H1 (cell line): ENCODE measurements around the gene METTL25B. TPM values are rescaled to one million over a fixed set of nuclear protein-coding genes. Genes with fewer than 3 reads are reported as not detected.

Experiments used
- CTCF ChIA-PET: fragments of 300-600 bp; sonication (Branson Sonifier 250); formaldehyde crosslinking; loops from one replicate; lab custom pipeline; 2021; ENCODE audit not compliant: partially characterized antibody; lab: Charles Lee
- POLR2A ChIA-PET: fragments of 300-600 bp; sonication (Branson Sonifier 250); formaldehyde crosslinking; loops from one replicate; lab custom pipeline; 2021; ENCODE audit warnings: inconsistent platforms; ENCODE audit not compliant: partially characterized antibody; lab: Charles Lee
- DNase-seq, 2 experiments: peaks; one replicate each; pipeline versions ENCODE4 v3.0.0 to v3.0.0-alpha.2; 2010 to 2022; ENCODE audit warnings: low spot score in 2 of 2, low read depth in 1 of 2, mixed read lengths in 1 of 2
- FAIRE-seq: peaks from 2 replicates; lab custom pipeline; 2011; peaks lifted over from hg19 to GRCh38; lab: Jason Lieb, UNC
- H2AFZ ChIP-seq: 2 replicates; pipeline ENCODE4 v1.8.1; 2012; ENCODE audit warnings: low read length, inconsistent platforms
- H2AK5ac ChIP-seq: 2 replicates; pipeline ENCODE4 v1.6.1; 2013; ENCODE audit warnings: low read depth, low read length
- H2BK120ac ChIP-seq: replicated peaks from 2 replicates; pipeline ENCODE3; 2013; ENCODE audit warnings: low read depth, low read length, inconsistent platforms
- H2BK12ac ChIP-seq: 2 replicates; pipeline ENCODE4 v1.6.1; 2013; ENCODE audit warnings: low read depth, low read length
- H2BK15ac ChIP-seq: 2 replicates; pipeline ENCODE4 v1.6.1; 2013; ENCODE audit warnings: low read length
- H2BK20ac ChIP-seq: 2 replicates; pipeline ENCODE4 v1.6.1; 2013; ENCODE audit warnings: low read length
- H2BK5ac ChIP-seq: 2 replicates; pipeline ENCODE4 v1.6.1; 2013; ENCODE audit warnings: low read depth, low read length
- H3K14ac ChIP-seq: 2 replicates; pipeline ENCODE4 v1.6.1; 2013; ENCODE audit warnings: inconsistent platforms; ENCODE audit not compliant: insufficient read length
- H3K18ac ChIP-seq: 2 replicates; pipeline ENCODE4 v1.6.1; 2013; ENCODE audit warnings: low read length; ENCODE audit errors: extremely low read depth
- H3K23ac ChIP-seq: 2 replicates; pipeline ENCODE4 v1.6.1; 2013; ENCODE audit warnings: inconsistent platforms; ENCODE audit not compliant: insufficient read length
- H3K23me2 ChIP-seq: 2 replicates; pipeline ENCODE4 v1.6.1; 2013; ENCODE audit warnings: low read depth, low read length
- H3K27ac ChIP-seq: 2 replicates; pipeline ENCODE4 v1.6.1; 2011; ENCODE audit warnings: low read depth, low read length, inconsistent platforms
- H3K27me3 ChIP-seq, 4 experiments: replicated peaks in 1 of 4; 1 replicate in 1 of 4; 2 replicates in 3 of 4; pipeline versions ENCODE4 v1.6.1 to v1.8.1; 2011 to 2013; ENCODE audit warnings: low read length in 3 of 4, mild to moderate bottlenecking in 3 of 4, inconsistent platforms in 2 of 4, mixed read lengths in 2 of 4, moderate library complexity in 1 of 4; ENCODE audit not compliant: control insufficient read depth in 3 of 4, insufficient read depth in 3 of 4; ENCODE audit errors: extremely low read depth in 1 of 4
- H3K36me3 ChIP-seq, 4 experiments: 2 replicates each; pipeline versions ENCODE4 v1.6.1 to v1.8.1; 2011 to 2013; ENCODE audit warnings: mild to moderate bottlenecking in 4 of 4, low read length in 3 of 4, moderate library complexity in 2 of 4, control low read depth in 1 of 4, inconsistent platforms in 1 of 4; ENCODE audit not compliant: insufficient read depth in 4 of 4, control insufficient read depth in 2 of 4
- H3K4ac ChIP-seq: replicated peaks from 2 replicates; pipeline ENCODE3; 2013; ENCODE audit warnings: low read length, low read depth, mixed read lengths, inconsistent platforms; ENCODE audit not compliant: insufficient read length
- H3K4me1 ChIP-seq, 4 experiments: replicated peaks in 1 of 4; 1 replicate in 1 of 4; 2 replicates in 3 of 4; pipeline versions ENCODE4 v1.6.1 to v1.8.1; 2011 to 2013; ENCODE audit warnings: low read length in 3 of 4, inconsistent platforms in 2 of 4, mixed read lengths in 1 of 4; ENCODE audit not compliant: insufficient read depth in 4 of 4, control insufficient read depth in 3 of 4
- H3K4me2 ChIP-seq, 2 experiments: 2 replicates each; pipeline versions ENCODE4 v1.6.1 to v1.8.1; 2011 to 2013; ENCODE audit warnings: low read depth in 2 of 2, low read length in 2 of 2, control low read depth in 1 of 2, inconsistent platforms in 1 of 2, mild to moderate bottlenecking in 1 of 2; ENCODE audit not compliant: insufficient read depth in 1 of 2
- H3K4me3 ChIP-seq, 4 experiments: fragments of 200-600, 300-600 bp in 1 of 4; sonication (generic), shearing (Covaris generic), sonication (Bioruptor Twin) in 1 of 4; 2 replicates each; pipeline versions ENCODE4 v1.5.1 to v1.8.1; 2011 to 2016; ENCODE audit warnings: low read length in 4 of 4, low read depth in 3 of 4, control low read depth in 2 of 4, inconsistent platforms in 2 of 4, mild to moderate bottlenecking in 2 of 4, mixed read lengths in 1 of 4, moderate library complexity in 1 of 4; ENCODE audit not compliant: insufficient read depth in 2 of 4; ENCODE audit errors: extremely low read depth in 1 of 4
- H3K56ac ChIP-seq: replicated peaks from 2 replicates; pipeline ENCODE3; 2013; ENCODE audit warnings: low read depth, mild to moderate bottlenecking, mixed read lengths, low read length, inconsistent platforms; ENCODE audit not compliant: insufficient read length
- H3K79me1 ChIP-seq: 2 replicates; pipeline ENCODE4 v1.6.1; 2013; ENCODE audit warnings: low read depth, low read length, control low read depth
- H3K79me2 ChIP-seq, 2 experiments: 2 replicates each; pipeline versions ENCODE4 v1.6.1 to v1.8.1; 2012 to 2013; ENCODE audit warnings: low read length in 2 of 2, mild to moderate bottlenecking in 2 of 2, inconsistent platforms in 1 of 2; ENCODE audit not compliant: insufficient read depth in 2 of 2, control insufficient read depth in 1 of 2
- H3K9ac ChIP-seq, 4 experiments: replicated peaks in 1 of 4; 1 replicate in 1 of 4; 2 replicates in 3 of 4; pipeline versions ENCODE4 v1.6.1 to v1.8.1; 2011 to 2013; ENCODE audit warnings: low read depth in 3 of 4, low read length in 3 of 4, control low read depth in 2 of 4, mild to moderate bottlenecking in 2 of 4, moderate library complexity in 2 of 4, inconsistent platforms in 1 of 4; ENCODE audit errors: extremely low read depth in 1 of 4
- H3K9me3 ChIP-seq, 2 experiments: 2 replicates each; pipeline versions ENCODE4 v1.6.1 to v1.8.1; 2012 to 2013; ENCODE audit warnings: mild to moderate bottlenecking in 2 of 2, moderate library complexity in 2 of 2, control low read depth in 1 of 2, inconsistent platforms in 1 of 2, low read depth in 1 of 2, low read length in 1 of 2, mixed read lengths in 1 of 2; ENCODE audit not compliant: insufficient read depth in 2 of 2
- H4K20me1 ChIP-seq, 2 experiments: replicated peaks in 1 of 2; 2 replicates each; pipeline versions ENCODE3 to v1.8.1; 2011 to 2013; ENCODE audit warnings: inconsistent platforms in 2 of 2, low read length in 2 of 2, mild to moderate bottlenecking in 1 of 2; ENCODE audit not compliant: insufficient read depth in 2 of 2, control insufficient read depth in 1 of 2
- H4K5ac ChIP-seq: 2 replicates; pipeline ENCODE4 v1.6.1; 2013; ENCODE audit warnings: low read length, low read depth, mixed read lengths, inconsistent platforms; ENCODE audit not compliant: insufficient read length
- H4K8ac ChIP-seq: 2 replicates; pipeline ENCODE4 v1.8.0; 2013; ENCODE audit warnings: mild to moderate bottlenecking, moderate library complexity, low read length, inconsistent platforms; ENCODE audit not compliant: insufficient read depth; ENCODE audit errors: extremely low read depth
- H4K91ac ChIP-seq: replicated peaks from 2 replicates; pipeline ENCODE3; 2013; ENCODE audit warnings: low read length, mixed read lengths, inconsistent platforms; ENCODE audit not compliant: insufficient read length
- SP1 ChIP-seq: IDR thresholded peaks from 2 replicates; pipeline ENCODE4 v1.6.1; 2011; ENCODE audit warnings: low read depth, low read length
- SUZ12 ChIP-seq: fragments of 200-600 bp; sonication (generic); IDR thresholded peaks from 2 replicates; pipeline ENCODE4 v1.6.1; 2012; ENCODE audit warnings: mild to moderate bottlenecking, inconsistent platforms, low read length, moderate library complexity, mixed read lengths
- WGBS, 2 experiments: shearing (Covaris generic) in 1 of 2; methylation state at CpG; one replicate each; pipeline versions ENCODE4 v1.1.6 to v1.1.7; 2013 to 2015; ENCODE audit warnings: low lambda C conversion rate in 2 of 2, mixed read lengths in 2 of 2, inconsistent platforms in 1 of 2, low coverage in 1 of 2, missing lambda C conversion rate in 1 of 2; ENCODE audit not compliant: insufficient replicate concordance in 2 of 2, insufficient coverage in 1 of 2, insufficient read length in 1 of 2; ENCODE audit errors: extremely low coverage in 1 of 2, missing lambda C conversion rate in 1 of 2; 5-methylcytosine and 5-hydroxymethylcytosine counted together
- polyA plus RNA-seq, 7 experiments: library from polyadenylated mRNA; depleted of rRNA in 3 of 7; stranded (reverse) in 5 of 7; unstranded in 2 of 7; fragments of >200 nt in 5 of 7; fragments of 200-250 nt in 2 of 7; gene quantifications; 1 replicate in 5 of 7; 2 replicates in 1 of 7; 4 replicates in 1 of 7; pipeline versions ENCODE4 v1.2.1 to v1.2.3, GENCODE V29; 2011 to 2013; ENCODE audit warnings: missing spikeins in 2 of 7, mixed read lengths in 2 of 7
- total RNA-seq: library from RNA; stranded (reverse); fragmentation: NEBNext Ultra II Directional; extraction: Animal tissue kit (Norgen Biotek cat#: 25700); gene quantifications from 2 replicates; pipeline ENCODE4 v1.2.1, GENCODE V29; 2021

The METTL25B gene
- total and polyA plus RNA-seq, 2 of the 8 experiments (the other 6 are each of a cell fraction or from before 2014, with no cell fraction given) = 28.4 to 30.1 TPM

GRCh38 chr1:156742801-156743200 lies 14.5 kb downstream of the METTL25B start:
- Histone ChIP-seq H3K36me3 (peaks cover 13 to 33% (median 14%) of the 10 kb centered on the region in 4 experiments; a peak in 6 of 8 replicates), H4K5ac (no peak overlapping the region)

More at GRCh38 chr1:156742801-156743200, 14.5 kb downstream of the METTL25B start:
- peaks cover 8 to 32% of the 10 kb centered on the region in 2 experiments for H3K79me2 ChIP-seq
- no peak overlapping the region for H4K8ac ChIP-seq
- H3K9me3 ChIP-seq = no peaks in the 10 kb centered on the region
- H3K4me1 ChIP-seq = peaks cover 11 to 24% (median 16%) of the 10 kb centered on the region in 4 experiments
- no peak overlapping the region for H2AK5ac ChIP-seq
- no peak overlapping the region for H3K14ac ChIP-seq
- no peak overlapping the region for H2BK15ac ChIP-seq
- H2BK120ac ChIP-seq = no peak overlapping the region
- no peak for FAIRE-seq
- TF ChIP-seq SP1 (0 out of 2 replicates have a peak, but pooled peaks have one; percentile 6), SUZ12 (no peak)
- H2BK20ac ChIP-seq = no peak overlapping the region
- H3K4me3 ChIP-seq = no peak overlapping the region
- H3K4ac ChIP-seq = no peak overlapping the region
- DNase-seq = no peak
- no peak overlapping the region for H3K56ac ChIP-seq
- H2BK12ac ChIP-seq = no peak overlapping the region
- WGBS, 2 experiments = 87% methylated on average over 4 of the region's 4 CpGs; no CpG with 5 or more reads in 1 of the 2 experiments
- H2AFZ ChIP-seq = no peak overlapping the region
- no peak overlapping the region for H4K91ac ChIP-seq
- ChIA-PET CTCF (interaction anchor here (1.1 to 6.6 kb wide), 3 partner anchors 9 to 117 kb away, joined by 5 to 76 read pairs (median 9); partner anchors contain the start of genes HDGF, INSRR, ISG20L2 and METTL25B), POLR2A (interaction anchor here (0.8 to 10.7 kb wide), 6 partner anchors 9 to 53 kb away, joined by 4 to 214 read pairs (median 24); partner anchors contain the start of genes CRABP2, HDGF, ISG20L2 and METTL25B)
- H3K9ac ChIP-seq = no peak overlapping the region
- H2BK5ac ChIP-seq = no peak overlapping the region
- H3K27me3 ChIP-seq = no peaks in the 10 kb centered on the region
- no peak overlapping the region for H3K23ac ChIP-seq
- H3K27ac ChIP-seq = no peak overlapping the region
- H3K18ac ChIP-seq = no peak overlapping the region
- no peak overlapping the region for H3K4me2 ChIP-seq
- peaks cover 10% of the 10 kb centered on the region for H3K23me2 ChIP-seq
- peaks cover 0 to 2% of the 10 kb centered on the region in 2 experiments for H4K20me1 ChIP-seq
- peaks cover 9% of the 10 kb centered on the region for H3K79me1 ChIP-seq
